ENCODE data around the gene TUBB6.

GRCh38 chr18:12327510-12328178, 19.6 kb downstream of the TUBB6 start:
- peak; percentile 48 to 71 (median 66) for TF ChIP-seq CTCF (IDR thresholded peaks at IDR 0.05)
- TF ChIP-seq POLR2A (IDR thresholded peaks at IDR 0.05): no peak
